ENCODE results near the gene MOSMO.

MOSMO gene

DNA sequence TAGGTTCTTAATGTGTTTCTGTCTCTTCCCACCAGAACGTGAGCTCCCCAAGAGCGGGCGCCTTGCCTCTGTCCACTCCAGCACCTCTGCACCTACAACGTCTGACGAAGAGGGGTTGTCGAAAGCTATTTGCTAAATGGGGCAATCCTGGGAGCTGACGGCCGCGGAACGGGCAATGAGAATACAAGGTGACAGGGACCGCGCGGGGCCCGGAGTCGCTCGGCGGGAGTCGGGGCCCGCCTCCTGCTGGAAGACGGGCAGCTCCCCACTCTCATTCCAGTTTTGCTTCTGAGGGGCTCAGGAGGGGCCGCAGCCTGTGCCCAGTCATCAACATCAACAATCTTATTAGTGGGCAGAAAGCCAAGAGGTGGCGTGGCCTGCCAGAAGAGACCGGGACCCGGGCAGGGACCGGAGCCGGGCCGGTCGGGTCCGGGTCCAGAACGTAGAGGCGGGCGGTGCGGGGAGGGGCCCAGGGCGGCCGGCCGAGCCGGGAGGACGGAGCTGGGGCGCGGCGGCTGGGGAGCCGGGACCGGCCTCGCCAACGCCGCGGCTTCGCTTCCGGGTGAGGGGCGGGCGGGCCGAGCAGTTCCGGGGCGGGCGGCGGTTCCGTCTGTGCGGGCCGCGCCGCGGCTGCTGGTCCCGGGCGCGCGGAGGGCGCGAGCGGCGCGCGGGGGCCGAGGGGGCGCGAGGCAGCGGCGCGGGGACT lies at the start of gene MOSMO:
Gene MOSMO, plus strand, starts transcription at position 603 of the 706 bp plus-strand sequence. CDS start 191 bp downstream, outside the sequence.
- H3K9me3 ChIP-seq (ENCODE audit: control insufficient read depth, insufficient read depth, low read length) = no peaks in the 10 kb centered on the region
- TF ChIP-seq, protein P1, sequence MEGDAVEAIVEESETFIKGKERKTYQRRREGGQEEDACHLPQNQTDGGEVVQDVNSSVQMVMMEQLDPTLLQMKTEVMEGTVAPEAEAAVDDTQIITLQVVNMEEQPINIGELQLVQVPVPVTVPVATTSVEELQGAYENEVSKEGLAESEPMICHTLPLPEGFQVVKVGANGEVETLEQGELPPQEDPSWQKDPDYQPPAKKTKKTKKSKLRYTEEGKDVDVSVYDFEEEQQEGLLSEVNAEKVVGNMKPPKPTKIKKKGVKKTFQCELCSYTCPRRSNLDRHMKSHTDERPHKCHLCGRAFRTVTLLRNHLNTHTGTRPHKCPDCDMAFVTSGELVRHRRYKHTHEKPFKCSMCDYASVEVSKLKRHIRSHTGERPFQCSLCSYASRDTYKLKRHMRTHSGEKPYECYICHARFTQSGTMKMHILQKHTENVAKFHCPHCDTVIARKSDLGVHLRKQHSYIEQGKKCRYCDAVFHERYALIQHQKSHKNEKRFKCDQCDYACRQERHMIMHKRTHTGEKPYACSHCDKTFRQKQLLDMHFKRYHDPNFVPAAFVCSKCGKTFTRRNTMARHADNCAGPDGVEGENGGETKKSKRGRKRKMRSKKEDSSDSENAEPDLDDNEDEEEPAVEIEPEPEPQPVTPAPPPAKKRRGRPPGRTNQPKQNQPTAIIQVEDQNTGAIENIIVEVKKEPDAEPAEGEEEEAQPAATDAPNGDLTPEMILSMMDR (IDR thresholded peaks at IDR 0.05; ENCODE audit: low read depth, low read length, poor library complexity, severe bottlenecking) = peak; percentile 22
- no peak for TF ChIP-seq EZH2phosphoT487 (IDR thresholded peaks at IDR 0.05; ENCODE audit: borderline replicate concordance, low read length)
- H3K4me2 ChIP-seq (ENCODE audit: low read length) = peak within 1 kb of the TSS; percentile 80
- H4K20me1 ChIP-seq (ENCODE audit: control insufficient read depth, insufficient read depth, low read depth, low read length) = no peaks in the 10 kb centered on the region
- peaks cover 19% of the 10 kb centered on the region for H3K4me1 ChIP-seq (ENCODE audit: control insufficient read depth, low read length)
- H3F3A ChIP-seq (ENCODE audit: control insufficient read depth, insufficient read depth) = 0 out of 2 replicates have a peak, but pooled peaks cover 3% of the 10 kb centered on the region
- H3K79me2 ChIP-seq (ENCODE audit: control insufficient read depth, low read length) = peaks cover 36% of the 10 kb centered on the region
- H3K27ac ChIP-seq (ENCODE audit: low read depth, low read length) = 0 out of 2 replicates have a peak within 1 kb of the TSS, but pooled peaks have one; percentile 16
- peak within 1 kb of the TSS; percentile 95 for H3K4me3 ChIP-seq (ENCODE audit: low read length)
- no peaks in the 10 kb centered on the region for H3K36me3 ChIP-seq (ENCODE audit: control insufficient read depth, low read length)
- no peaks in the 10 kb centered on the region for H3K27me3 ChIP-seq (ENCODE audit: control insufficient read depth, low read length)
- no peaks in the 10 kb centered on the region for H3K9me2 ChIP-seq (replicated peaks; ENCODE audit: control insufficient read depth, low read length)

DNA sequence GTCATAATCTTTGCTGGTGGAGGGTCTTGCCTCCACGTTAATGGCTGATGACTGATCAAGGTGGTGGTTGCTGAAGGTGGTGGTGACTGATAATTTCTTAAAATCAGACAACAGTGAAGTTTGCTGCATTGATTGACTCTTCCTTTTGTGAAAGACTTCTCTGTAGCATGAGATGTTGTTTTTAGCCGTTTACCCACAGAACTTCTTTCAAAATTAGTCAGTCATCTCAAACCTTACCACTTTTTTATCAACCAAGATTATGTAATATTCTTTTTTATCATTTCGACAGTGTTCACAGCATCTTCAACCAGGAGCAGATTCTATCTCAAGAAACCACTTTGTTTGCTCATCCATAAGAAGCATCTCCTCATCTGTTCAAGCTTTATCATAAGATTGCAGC lies 48.9 kb upstream of the MOSMO start:
- peaks cover 40% of the 10 kb centered on the region for H3K79me2 ChIP-seq (ENCODE audit: control insufficient read depth, low read length)
- no peak overlapping the region for H3K4me2 ChIP-seq (ENCODE audit: low read length)
- no peaks in the 10 kb centered on the region for H3K9me2 ChIP-seq (replicated peaks; ENCODE audit: control insufficient read depth, low read length)
- H3F3A ChIP-seq (ENCODE audit: control insufficient read depth, insufficient read depth) = peaks cover 4% of the 10 kb centered on the region; the same call in 1 of the 2 replicates
- no peaks in the 10 kb centered on the region for H3K9me3 ChIP-seq (ENCODE audit: control insufficient read depth, insufficient read depth, low read length)
- TF ChIP-seq EZH2phosphoT487 (IDR thresholded peaks at IDR 0.05; ENCODE audit: borderline replicate concordance, low read length) = no peak
- TF ChIP-seq, protein P1 (IDR thresholded peaks at IDR 0.05; ENCODE audit: low read depth, low read length, poor library complexity, severe bottlenecking) = no peak
- no peaks in the 10 kb centered on the region for H3K27me3 ChIP-seq (ENCODE audit: control insufficient read depth, low read length)
- peaks cover 81% of the 10 kb centered on the region for H3K36me3 ChIP-seq (ENCODE audit: control insufficient read depth, low read length)
- no peaks in the 10 kb centered on the region for H4K20me1 ChIP-seq (ENCODE audit: control insufficient read depth, insufficient read depth, low read depth, low read length)
- peaks cover 26% of the 10 kb centered on the region for H3K4me1 ChIP-seq (ENCODE audit: control insufficient read depth, low read length)
- no peak overlapping the region for H3K4me3 ChIP-seq (ENCODE audit: low read length)
- H3K27ac ChIP-seq (ENCODE audit: low read depth, low read length) = no peak overlapping the region

DNA sequence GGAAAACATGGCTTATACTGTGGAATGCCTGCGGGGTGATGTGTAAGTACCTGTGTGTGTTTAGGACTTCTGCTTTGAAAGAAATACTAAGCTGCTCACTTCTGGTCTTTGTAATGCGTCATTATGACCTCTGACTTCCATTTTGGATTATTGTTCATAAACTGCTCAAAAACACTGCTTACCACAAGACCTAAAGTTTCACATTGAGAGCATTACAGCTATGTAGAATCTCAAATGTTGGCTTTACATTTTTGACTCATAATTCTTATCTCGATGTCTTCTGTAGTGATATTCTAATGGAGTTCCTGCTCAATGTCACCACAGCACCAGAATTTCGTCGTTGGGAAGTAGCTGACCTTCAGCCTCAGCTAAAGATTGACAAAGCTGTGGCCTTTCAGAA lies 45.4 kb upstream of the MOSMO start:
- H3K27me3 ChIP-seq (ENCODE audit: control insufficient read depth, low read length) = no peaks in the 10 kb centered on the region
- H3K79me2 ChIP-seq (ENCODE audit: control insufficient read depth, low read length) = peaks cover 5% of the 10 kb centered on the region
- H3K27ac ChIP-seq (ENCODE audit: low read depth, low read length) = no peak overlapping the region
- H3K9me3 ChIP-seq (ENCODE audit: control insufficient read depth, insufficient read depth, low read length) = no peaks in the 10 kb centered on the region
- peaks cover 90% of the 10 kb centered on the region for H3K36me3 ChIP-seq (ENCODE audit: control insufficient read depth, low read length)
- TF ChIP-seq, protein P1 (IDR thresholded peaks at IDR 0.05; ENCODE audit: low read depth, low read length, poor library complexity, severe bottlenecking) = no peak
- TF ChIP-seq EZH2phosphoT487 (IDR thresholded peaks at IDR 0.05; ENCODE audit: borderline replicate concordance, low read length) = no peak
- peaks cover 4% of the 10 kb centered on the region; the same call in 1 of the 2 replicates for H3F3A ChIP-seq (ENCODE audit: control insufficient read depth, insufficient read depth)
- peaks cover 5% of the 10 kb centered on the region for H3K4me1 ChIP-seq (ENCODE audit: control insufficient read depth, low read length)
- no peak overlapping the region for H3K4me3 ChIP-seq (ENCODE audit: low read length)
- no peak overlapping the region for H3K4me2 ChIP-seq (ENCODE audit: low read length)
- no peaks in the 10 kb centered on the region for H3K9me2 ChIP-seq (replicated peaks; ENCODE audit: control insufficient read depth, low read length)
- H4K20me1 ChIP-seq (ENCODE audit: control insufficient read depth, insufficient read depth, low read depth, low read length) = no peaks in the 10 kb centered on the region
